ENCODE measurements around the gene DOP1B.
"Not testable (repeated sequence)": the region's sequence is repeated elsewhere in the genome, so short reads cannot be mapped to it uniquely, and the experiment has no call there.

Gene DOP1B

GRCh38 chr21:36141513-36141925 is 15.1 kb upstream of the DOP1B start:
- DNase-seq = peak; percentile 96

GRCh38 chr21:36144233-36144632 is 12.4 kb upstream of the DOP1B start:
- DNase-seq = not testable (repeated sequence)

DNA sequence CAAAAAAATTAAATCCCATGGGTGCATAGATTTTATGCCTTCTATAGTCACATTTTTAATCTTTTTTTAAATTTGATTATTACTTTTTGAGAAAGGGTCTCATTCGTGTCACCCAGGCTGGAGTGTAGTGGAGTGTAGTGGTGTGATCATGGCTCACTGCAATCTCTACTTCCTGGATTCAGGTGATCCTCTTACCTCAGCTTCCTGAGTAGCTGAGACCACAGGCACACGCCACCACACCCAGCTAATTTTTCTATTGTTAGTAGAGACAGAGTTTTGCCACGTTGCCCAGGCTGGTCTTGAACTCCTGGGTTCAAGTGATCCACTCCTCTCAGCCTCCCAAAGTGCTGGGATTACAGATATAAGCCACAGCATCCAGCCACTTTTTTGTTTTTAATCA is 11.4 kb upstream of the DOP1B start:
- no peak for DNase-seq

DNA sequence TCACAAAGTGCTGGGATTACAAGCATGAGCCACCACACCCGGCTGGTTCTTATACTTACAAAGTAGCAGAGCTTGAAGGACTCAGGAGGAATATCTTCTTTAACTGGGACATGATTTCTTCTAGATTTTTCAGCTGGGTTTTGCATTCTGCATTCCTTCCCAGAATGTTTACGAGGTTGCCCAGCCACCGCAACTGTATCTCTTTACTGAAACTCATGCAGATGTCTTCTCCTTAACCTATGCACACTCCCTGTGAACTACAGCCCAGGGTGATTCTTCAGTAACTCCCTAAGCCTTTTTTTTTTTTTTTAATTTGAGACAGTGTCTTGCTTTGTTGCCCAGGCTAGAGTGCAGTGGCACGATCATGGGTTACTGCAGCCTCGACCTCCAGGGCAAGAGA is 8.7 kb upstream of the DOP1B start:
- DNase-seq = no peak

- DNase-seq = no peak
Observed at GRCh38 chr21:36148886-36149285, 7.7 kb upstream of the DOP1B start.

- DNase-seq = no peak
Observed at GRCh38 chr21:36149788-36150711, 6.6 kb upstream of the DOP1B start.

DNA sequence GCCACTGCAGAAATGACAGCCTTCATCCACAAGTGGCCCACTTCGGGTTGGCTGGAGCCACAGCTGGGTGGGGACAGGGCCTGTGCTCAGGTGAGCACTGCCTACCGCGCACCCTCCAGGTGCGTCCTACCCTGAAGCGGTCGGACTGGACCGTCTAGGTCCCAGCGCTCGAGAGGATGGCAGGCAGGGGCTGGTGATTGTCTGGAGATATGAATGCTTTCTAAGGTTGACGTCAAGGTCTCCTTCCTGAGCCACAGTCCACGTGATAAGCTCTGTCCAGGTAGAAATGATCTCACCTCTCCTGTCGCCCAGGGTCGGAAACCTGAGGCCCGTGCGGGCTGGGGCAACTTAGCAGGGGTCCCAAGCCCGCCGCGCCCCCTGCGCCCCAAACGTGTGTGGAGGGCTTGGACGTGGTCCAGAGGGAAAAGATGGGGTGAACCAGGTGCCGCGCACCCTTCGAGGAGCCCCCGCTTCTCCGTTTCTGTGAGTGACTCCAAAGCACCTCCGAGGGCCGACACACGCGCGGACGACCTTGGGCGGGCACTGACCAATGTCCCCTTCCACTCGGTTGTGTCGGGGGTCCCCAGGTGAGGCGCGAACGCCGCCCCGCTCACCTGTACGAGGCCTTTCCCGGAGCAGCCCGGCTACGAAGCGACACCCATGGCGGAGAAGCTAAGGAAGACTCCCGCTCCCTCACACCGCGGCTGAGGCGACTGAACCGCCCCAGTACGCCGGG is 853 bp upstream of the DOP1B start:
- peak; percentile 94 for DNase-seq

- DNase-seq = peak; percentile 100
Observed at GRCh38 chr21:36156339-36156814, 247 bp upstream of the DOP1B start.

DNA sequence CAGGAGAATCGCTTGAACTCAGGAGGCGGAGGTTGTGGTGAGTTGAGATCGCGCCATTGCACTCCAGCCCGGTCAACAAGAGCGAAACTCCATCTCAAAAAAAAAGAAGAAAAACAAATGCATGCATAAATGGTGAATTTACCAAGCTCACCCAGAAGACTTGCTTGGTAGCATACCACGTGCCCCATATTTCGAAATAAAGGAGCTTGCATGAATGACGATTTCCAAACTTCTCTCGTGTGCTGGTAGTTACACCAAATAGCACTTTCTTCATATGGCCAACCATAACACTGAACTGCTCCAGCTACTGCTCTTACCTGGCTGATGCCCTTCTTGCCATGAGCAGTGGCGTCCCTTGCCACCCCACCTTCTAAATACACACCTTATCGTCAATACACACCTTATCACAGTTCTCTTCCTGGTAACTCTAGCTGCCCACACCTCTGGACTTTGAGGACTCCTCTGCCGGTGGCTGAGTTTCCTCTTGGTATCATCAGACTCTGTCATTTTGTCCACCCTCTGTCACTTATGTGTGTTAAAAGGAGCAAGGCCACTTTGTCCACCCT is 2.8 kb downstream of the DOP1B start:
- DNase-seq = no peak

DNA sequence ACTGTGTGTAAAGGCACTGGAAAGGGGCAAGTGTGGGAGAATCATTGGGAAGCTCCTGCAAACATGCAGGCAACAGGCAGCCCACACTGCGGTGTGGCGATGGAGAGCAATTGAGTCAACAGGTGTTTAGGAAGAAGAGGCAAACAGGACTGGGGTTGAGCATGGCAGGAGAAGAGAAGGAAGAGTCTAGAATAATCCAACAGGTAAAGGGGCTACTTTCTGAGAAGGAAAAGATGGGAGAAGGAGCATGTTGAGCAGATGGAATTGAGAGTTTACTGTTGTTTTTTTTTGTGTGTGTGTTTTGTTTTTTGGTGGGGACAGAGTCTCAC is 4.2 kb downstream of the DOP1B start:
- no peak for DNase-seq

DNA sequence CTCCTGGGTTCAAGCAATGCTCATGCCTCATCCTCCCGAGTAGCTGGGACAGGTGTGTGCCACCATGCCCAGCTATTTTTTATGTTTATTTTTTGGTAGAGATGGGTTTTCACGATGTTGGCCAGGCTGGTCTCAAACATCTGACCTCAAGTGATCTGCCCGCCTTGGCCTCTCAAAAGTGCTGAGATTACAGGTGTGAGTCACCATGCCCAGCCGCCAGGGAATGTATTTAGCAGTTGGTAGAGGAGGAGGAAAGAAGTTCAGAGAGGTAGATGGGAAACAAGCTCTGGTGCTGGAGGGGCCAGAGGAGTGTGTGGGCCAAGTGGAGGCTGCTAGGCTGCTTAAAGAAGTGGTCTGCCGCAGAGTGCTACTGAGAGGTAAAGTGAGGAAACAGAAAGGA is 6.0 kb downstream of the DOP1B start:
- DNase-seq = no peak

GRCh38 chr21:36163750-36164741 is 7.4 kb downstream of the DOP1B start:
- DNase-seq = no peak

GRCh38 chr21:36165356-36165755 is 8.7 kb downstream of the DOP1B start:
- DNase-seq = no peak

- DNase-seq = peak; percentile 84
Observed at GRCh38 chr21:36166705-36167104, 10.1 kb downstream of the DOP1B start.

GRCh38 chr21:36167541-36167940 is 10.9 kb downstream of the DOP1B start:
- DNase-seq = no peak

GRCh38 chr21:36169470-36170128 is 13.0 kb downstream of the DOP1B start:
- no peak for DNase-seq

GRCh38 chr21:36170823-36171222 is 14.2 kb downstream of the DOP1B start:
- DNase-seq = no peak

DNA sequence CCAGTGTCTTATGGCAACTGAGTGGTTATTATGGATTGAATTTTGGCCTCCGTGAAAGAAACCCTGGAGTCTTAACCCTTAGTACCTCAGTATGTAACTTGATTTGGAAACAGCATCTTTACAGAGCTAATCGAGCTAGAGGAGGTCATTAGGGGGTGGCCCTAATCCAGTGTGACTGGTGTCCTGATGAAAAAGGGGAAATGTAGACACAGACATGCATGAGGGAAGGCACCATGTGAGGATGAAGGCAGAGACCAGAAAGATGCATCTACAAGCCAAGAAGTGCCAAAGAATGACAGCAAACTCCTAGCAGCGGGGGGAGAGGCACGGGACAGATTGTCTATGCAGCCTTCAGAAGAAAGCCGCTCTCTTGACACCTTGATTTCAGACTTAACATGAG is 14.7 kb downstream of the DOP1B start:
- DNase-seq = no peak

GRCh38 chr21:36171741-36172331 is 15.2 kb downstream of the DOP1B start:
- DNase-seq = no peak

DNA sequence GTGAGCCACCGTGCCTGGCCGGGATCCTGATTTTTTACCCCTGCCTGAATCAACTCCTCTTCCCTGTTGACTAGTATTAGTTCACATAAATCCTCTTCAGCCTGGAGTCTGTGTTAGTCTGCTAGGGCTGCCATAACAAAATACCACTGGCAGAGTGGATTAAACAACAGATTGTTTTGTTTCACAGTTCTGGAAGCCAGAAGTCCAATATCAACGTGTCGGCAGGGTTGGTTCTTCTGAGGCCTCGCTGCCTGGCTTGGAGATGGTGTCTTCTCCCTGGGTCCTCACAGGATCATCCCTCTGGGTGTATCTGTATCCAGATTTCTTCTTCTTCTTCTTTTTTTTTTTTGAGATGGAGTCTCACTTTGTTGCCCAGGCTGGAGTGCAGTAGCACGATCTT is 18.2 kb downstream of the DOP1B start:
- DNase-seq = no peak

- DNase-seq = no peak
Observed at GRCh38 chr21:36175771-36176565, 19.3 kb downstream of the DOP1B start.

Measured in islet precursor cell (in vitro differentiated cells).